ENCODE results near the gene GSTA1.
"Not testable (repeated sequence)": the region's sequence is repeated elsewhere in the genome, so short reads cannot be mapped to it uniquely, and the experiment has no call there.

Gene GSTA1

GRCh38 chr6:52803668-52804255 is at the start of gene GSTA1:
TSS of gene GSTA1 (minus strand) at chr6:52803816. CDS start at chr6:52799267, 4,549 bp downstream.
- not testable (repeated sequence) for DNase-seq

GRCh38 chr6:52849137-52849536 is 45.5 kb upstream of the GSTA1 start:
- no peak for DNase-seq

- no peak for DNase-seq
Observed at GRCh38 chr6:52846002-52846401, 42.4 kb upstream of the GSTA1 start.

GRCh38 chr6:52843605-52844004 is 40.0 kb upstream of the GSTA1 start:
- DNase-seq = no peak

GRCh38 chr6:52840763-52841585 is 37.4 kb upstream of the GSTA1 start, which contains the start of gene GSTA5:
TSS of gene GSTA5 (minus strand) at chr6:52840813.
- DNase-seq = no peak

GRCh38 chr6:52839124-52840055 is 35.8 kb upstream of the GSTA1 start:
- DNase-seq = no peak

GRCh38 chr6:52834481-52834880 is 30.9 kb upstream of the GSTA1 start:
- DNase-seq = no peak

- not testable (repeated sequence) for DNase-seq
Observed at GRCh38 chr6:52830869-52831268, 27.3 kb upstream of the GSTA1 start.

- no peak for DNase-seq
Observed at GRCh38 chr6:52829046-52829817, 25.6 kb upstream of the GSTA1 start.

GRCh38 chr6:52828621-52829020 is 25.0 kb upstream of the GSTA1 start:
- DNase-seq = not testable (repeated sequence)

GRCh38 chr6:52827073-52827783 is 23.6 kb upstream of the GSTA1 start:
- not testable (repeated sequence) for DNase-seq

GRCh38 chr6:52826513-52826912 is 22.9 kb upstream of the GSTA1 start:
- no peak for DNase-seq

- not testable (repeated sequence) for DNase-seq
Observed at GRCh38 chr6:52825900-52826459, 22.4 kb upstream of the GSTA1 start.

- DNase-seq = not testable (repeated sequence)
Observed at GRCh38 chr6:52825270-52825793, 21.7 kb upstream of the GSTA1 start.

- no peak for DNase-seq
Observed at GRCh38 chr6:52821842-52822241, 18.2 kb upstream of the GSTA1 start.

GRCh38 chr6:52820198-52820597 is 16.6 kb upstream of the GSTA1 start:
- no peak for DNase-seq

- no peak for DNase-seq
Observed at GRCh38 chr6:52815167-52816092, 11.8 kb upstream of the GSTA1 start.

- DNase-seq = not testable (repeated sequence)
Observed at GRCh38 chr6:52814545-52814944, 10.9 kb upstream of the GSTA1 start.

GRCh38 chr6:52809777-52810176 is 6.2 kb upstream of the GSTA1 start:
- not testable (repeated sequence) for DNase-seq

GRCh38 chr6:52808660-52809059 is 5.0 kb upstream of the GSTA1 start:
- DNase-seq = no peak

All from NCI-H1436 treated with DMSO at 0.1 percent for 48 hours (cell line).